MCF 10A (cell line): Measurements from ENCODE around the gene BEST1. TPM values are rescaled to one million over a fixed set of nuclear protein-coding genes. Genes with fewer than 3 reads are reported as not detected.

Experiments
- BruUV-seq: library from RNA; stranded (reverse); fragments of 400-500 nt; replicated peaks from 2 replicates; lab custom pipeline; 2021; lab: Mats Ljungman, UMichigan
- CTCF ChIA-PET: fragments of 300-600 bp; sonication (Branson Sonifier 250); formaldehyde crosslinking; extraction: SDS; loops from one replicate; lab custom pipeline; 2021; ENCODE audit warnings: antibody characterized with exemption, inconsistent platforms; lab: Yijun Ruan, JAX
- POLR2A ChIA-PET: fragments of 300-600, 350-650 bp; sonication (Branson Sonifier 250); formaldehyde crosslinking; extraction: SDS; loops from one replicate; lab custom pipeline; 2020; ENCODE audit warnings: antibody characterized with exemption, inconsistent platforms; lab: Yijun Ruan, JAX
- DNase-seq: peaks from one replicate; pipeline ENCODE4 v3.0.0-alpha.2; 2018; ENCODE audit not compliant: unreplicated experiment
- H3K27ac Mint-ChIP-seq: one replicate; pipeline ENCODE4 v1.8.0; 2022; ENCODE audit warnings: mild to moderate bottlenecking, low read depth, mixed read lengths; ENCODE audit not compliant: unreplicated experiment
- H3K27me3 Mint-ChIP-seq: one replicate; pipeline ENCODE4 v1.8.0; 2022; ENCODE audit warnings: mixed read lengths; ENCODE audit not compliant: insufficient read depth, unreplicated experiment
- H3K36me3 Mint-ChIP-seq: one replicate; pipeline ENCODE4 v1.8.0; 2022; ENCODE audit warnings: mild to moderate bottlenecking, moderate library complexity, mixed read lengths; ENCODE audit not compliant: insufficient read depth, unreplicated experiment
- H3K4me1 Mint-ChIP-seq: one replicate; pipeline ENCODE4 v1.8.0; 2022; ENCODE audit warnings: mixed read lengths; ENCODE audit not compliant: insufficient read depth, unreplicated experiment
- H3K4me3 Mint-ChIP-seq: one replicate; pipeline ENCODE4 v1.8.0; 2022; ENCODE audit warnings: mild to moderate bottlenecking, moderate library complexity, mixed read lengths; ENCODE audit not compliant: unreplicated experiment
- H3K9me3 Mint-ChIP-seq: one replicate; pipeline ENCODE4 v1.8.0; 2022; ENCODE audit warnings: mixed read lengths; ENCODE audit not compliant: unreplicated experiment
- intact Hi-C: fragments of 100-400 bp; cut with micrococcal nuclease; formaldehyde crosslinking; loops from 2 replicates; pipeline ENCODE4 v1.14.1; 2022
- total RNA-seq: library from RNA; stranded (reverse); gene quantifications from 2 replicates; pipeline ENCODE4 v1.2.3, GENCODE V29; 2022
- TF ChIP-seq, protein P1 (sequence below): fragments of 200-600 bp; IDR thresholded peaks from one replicate; pipeline ENCODE4 v1.8.0; 2022; ENCODE audit warnings: antibody characterized with exemption, mild to moderate bottlenecking; ENCODE audit not compliant: unreplicated experiment

The BEST1 gene
- total RNA-seq, 1 experiment from 2014 or later, result 2.5 TPM

GRCh38 chr11:61962213-61963015 is 12.3 kb downstream of the BEST1 start:
- Mint-ChIP-seq H3K27me3 (no peaks in the 10 kb centered on the region), H3K9me3 (no peaks in the 10 kb centered on the region), H3K4me3 (peak overlapping the region; percentile 90), H3K27ac (peak overlapping the region; percentile 70), H3K4me1 (peaks cover 45% of the 10 kb centered on the region), H3K36me3 (peaks cover 84% of the 10 kb centered on the region)
- ChIA-PET POLR2A (interaction anchor here (0.6 to 27.4 kb wide), 15 partner anchors 8 to 178 kb away, joined by 3 to 1703 read pairs (median 4); partner anchors contain the start of gene BEST1), CTCF (interaction anchor here (0.6 to 6.7 kb wide), 10 partner anchors 14 to 739 kb away, joined by 3 to 54 read pairs (median 6); partner anchors contain the start of gene BEST1)
- no TSS peak for BruUV-seq
- TF ChIP-seq, protein P1, sequence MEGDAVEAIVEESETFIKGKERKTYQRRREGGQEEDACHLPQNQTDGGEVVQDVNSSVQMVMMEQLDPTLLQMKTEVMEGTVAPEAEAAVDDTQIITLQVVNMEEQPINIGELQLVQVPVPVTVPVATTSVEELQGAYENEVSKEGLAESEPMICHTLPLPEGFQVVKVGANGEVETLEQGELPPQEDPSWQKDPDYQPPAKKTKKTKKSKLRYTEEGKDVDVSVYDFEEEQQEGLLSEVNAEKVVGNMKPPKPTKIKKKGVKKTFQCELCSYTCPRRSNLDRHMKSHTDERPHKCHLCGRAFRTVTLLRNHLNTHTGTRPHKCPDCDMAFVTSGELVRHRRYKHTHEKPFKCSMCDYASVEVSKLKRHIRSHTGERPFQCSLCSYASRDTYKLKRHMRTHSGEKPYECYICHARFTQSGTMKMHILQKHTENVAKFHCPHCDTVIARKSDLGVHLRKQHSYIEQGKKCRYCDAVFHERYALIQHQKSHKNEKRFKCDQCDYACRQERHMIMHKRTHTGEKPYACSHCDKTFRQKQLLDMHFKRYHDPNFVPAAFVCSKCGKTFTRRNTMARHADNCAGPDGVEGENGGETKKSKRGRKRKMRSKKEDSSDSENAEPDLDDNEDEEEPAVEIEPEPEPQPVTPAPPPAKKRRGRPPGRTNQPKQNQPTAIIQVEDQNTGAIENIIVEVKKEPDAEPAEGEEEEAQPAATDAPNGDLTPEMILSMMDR, result no peak
- intact Hi-C loops, result loop anchor here (1.0 to 5.0 kb wide), 2 partner anchors 65 to 92 kb away; no protein-coding TSS in a partner anchor
- no peak for DNase-seq

GRCh38 chr11:61963016-61963281 is 12.8 kb downstream of the BEST1 start:
- POLR2A ChIA-PET, result interaction anchor here (0.6 to 27.4 kb wide), 13 partner anchors 8 to 165 kb away, joined by 3 to 1703 read pairs (median 5); partner anchors contain the start of gene BEST1
- CTCF ChIA-PET, result interaction anchor here (0.6 to 6.7 kb wide), 6 partner anchors 14 to 738 kb away, joined by 3 to 54 read pairs (median 12); partner anchors contain the start of gene BEST1
- DNase-seq, result no peak
- peak overlapping the region; percentile 70 for H3K27ac Mint-ChIP-seq
- H3K36me3 Mint-ChIP-seq, result peaks cover 86% of the 10 kb centered on the region
- H3K4me1 Mint-ChIP-seq, result peaks cover 45% of the 10 kb centered on the region
- peak overlapping the region; percentile 90 for H3K4me3 Mint-ChIP-seq
- BruUV-seq, result no TSS peak
- TF ChIP-seq, protein P1, result no peak
- H3K9me3 Mint-ChIP-seq, result no peaks in the 10 kb centered on the region
- no peaks in the 10 kb centered on the region for H3K27me3 Mint-ChIP-seq
- intact Hi-C loops, result loop anchor here (1.0 to 5.0 kb wide), 2 partner anchors 66 to 91 kb away; no protein-coding TSS in a partner anchor

GRCh38 chr11:61963282-61964057 is 13.3 kb downstream of the BEST1 start:
- DNase-seq, result peak; percentile 76
- POLR2A ChIA-PET, result interaction anchor here (0.6 to 27.4 kb wide), 11 partner anchors 7 to 106 kb away, joined by 3 to 1703 read pairs (median 5); partner anchors contain the start of gene BEST1
- Mint-ChIP-seq H3K27me3 (no peaks in the 10 kb centered on the region), H3K4me3 (peak overlapping the region; percentile 90), H3K9me3 (no peaks in the 10 kb centered on the region), H3K36me3 (peaks cover 85% of the 10 kb centered on the region), H3K27ac (peak overlapping the region; percentile 70), H3K4me1 (peaks cover 47% of the 10 kb centered on the region)
- CTCF ChIA-PET, result interaction anchor here (0.6 to 6.7 kb wide), 8 partner anchors 15 to 738 kb away, joined by 3 to 54 read pairs (median 8); partner anchors contain the start of gene BEST1
- intact Hi-C loops, result loop anchor here (1.0 to 5.0 kb wide), 2 partner anchors 66 to 91 kb away; no protein-coding TSS in a partner anchor
- no TSS peak for BruUV-seq
- TF ChIP-seq, protein P1, result no peak
